Muscle layer of duodenum (tissue), 2 donors: Measurements from ENCODE around the gene CCDC18.
"Not testable (repeated sequence)": the region's sequence is repeated elsewhere in the genome, so short reads cannot be mapped to it uniquely, and the experiment has no call there.

Source experiments
- H3K27ac ChIP-seq: one replicate; pipeline ENCODE4 v1.7.0; 2013; ENCODE audit warnings: mild to moderate bottlenecking, low read length
- H3K27me3 ChIP-seq: one replicate; pipeline ENCODE4 v1.7.0; 2013; ENCODE audit warnings: low read depth, mild to moderate bottlenecking, control low read depth, low read length
- H3K36me3 ChIP-seq, 2 donors: one replicate each; pipeline ENCODE4 v1.7.0; 2013; ENCODE audit warnings: low read length in 2 of 2, control low read depth in 1 of 2, mild to moderate bottlenecking in 1 of 2; ENCODE audit not compliant: insufficient read depth in 2 of 2, control insufficient read depth in 1 of 2
- H3K4me1 ChIP-seq, 2 donors: one replicate each; pipeline ENCODE4 v1.7.0; 2013; ENCODE audit warnings: low read length in 2 of 2, mild to moderate bottlenecking in 2 of 2, control low read depth in 1 of 2, moderate library complexity in 1 of 2; ENCODE audit not compliant: insufficient read depth in 2 of 2, control insufficient read depth in 1 of 2
- H3K4me3 ChIP-seq, 2 donors: one replicate each; pipeline ENCODE4 v1.7.0; 2013; ENCODE audit warnings: low read length in 2 of 2, low read depth in 1 of 2, mild to moderate bottlenecking in 1 of 2
- H3K9me3 ChIP-seq, 2 donors: one replicate each; pipeline ENCODE4 v1.7.0; 2013; ENCODE audit warnings: low read length in 2 of 2, control low read depth in 1 of 2, mild to moderate bottlenecking in 1 of 2; ENCODE audit not compliant: control insufficient read depth in 1 of 2
- donor health status: healthy.

The CCDC18 gene

DNA sequence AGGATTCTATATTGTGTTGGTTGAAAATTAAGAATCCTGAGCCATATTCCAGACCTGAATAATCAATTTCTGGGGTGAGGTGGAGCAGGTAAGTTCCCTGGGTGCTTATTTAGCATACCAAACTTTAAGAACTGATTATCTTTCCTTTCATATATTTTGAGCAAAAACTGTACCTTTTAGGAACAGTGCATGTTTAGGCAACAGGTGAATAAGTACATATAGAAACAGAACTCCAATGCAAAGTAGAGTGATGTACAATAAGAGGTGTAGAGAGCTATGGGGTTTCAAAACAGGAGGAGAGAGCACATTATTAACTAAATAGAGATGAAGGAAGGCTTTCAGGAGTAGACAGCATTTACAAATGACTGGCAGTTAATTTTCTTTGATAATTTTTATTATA is 29.1 kb upstream of the CCDC18 start:
- Histone ChIP-seq H3K4me1 (peaks cover 0 to 5% of the 10 kb centered on the region in 2 donors), H3K9me3 (no peaks in the 10 kb centered on the region)

DNA sequence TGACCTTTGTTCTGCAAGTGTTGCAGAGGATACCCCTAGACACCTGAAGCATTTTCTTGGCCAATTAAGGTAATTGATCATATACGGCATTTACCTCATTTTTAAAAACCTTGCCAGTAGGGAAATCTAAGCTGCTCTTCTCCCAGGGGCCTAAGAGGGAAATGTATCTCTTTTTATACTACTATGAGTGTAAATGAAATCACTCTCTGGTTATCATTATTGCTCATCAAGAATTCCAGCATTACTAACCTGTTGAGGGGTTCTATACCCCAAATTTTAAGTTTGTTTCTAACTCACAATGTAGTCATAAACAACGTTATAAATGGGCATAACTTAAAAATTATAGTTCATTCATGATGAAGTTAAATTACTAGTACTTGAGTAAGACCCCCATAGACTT is 27.7 kb upstream of the CCDC18 start:
- Histone ChIP-seq H3K27ac (no peak overlapping the region), H3K4me1 (peaks cover 0 to 5% of the 10 kb centered on the region in 2 donors), H3K9me3 (no peaks in the 10 kb centered on the region), H3K36me3 (peaks cover 12 to 42% of the 10 kb centered on the region in 2 donors), H3K27me3 (no peaks in the 10 kb centered on the region), H3K4me3 (no peak overlapping the region)

More for the DNA sequence above, 29.1 kb upstream of the CCDC18 start:
- Histone ChIP-seq H3K27me3 (no peaks in the 10 kb centered on the region), H3K4me3 (no peak overlapping the region), H3K36me3 (peaks cover 13 to 36% of the 10 kb centered on the region in 2 donors), H3K27ac (no peak overlapping the region)

DNA sequence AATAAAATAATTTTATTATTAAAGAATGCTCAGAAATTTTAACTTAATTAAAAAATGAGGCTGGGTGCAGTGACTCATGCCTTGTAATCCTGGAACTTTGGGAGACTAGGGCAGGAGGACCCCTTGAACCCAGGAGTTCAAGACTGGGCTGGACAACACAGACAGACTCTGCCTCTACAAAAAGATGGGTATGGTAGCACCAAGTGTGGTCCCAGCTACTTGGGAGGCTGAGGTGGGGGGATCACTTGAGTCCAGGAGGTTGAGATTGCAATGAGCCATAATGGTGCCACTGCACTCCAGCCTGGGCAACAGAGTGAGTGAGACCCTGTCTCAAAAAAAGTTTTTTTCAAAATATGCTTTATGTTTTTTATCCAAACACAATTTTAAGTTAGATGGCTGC is 25.6 kb upstream of the CCDC18 start:
- Histone ChIP-seq H3K9me3 (no peaks in the 10 kb centered on the region), H3K4me1 (no peaks in the 10 kb centered on the region), H3K36me3 (peaks cover 17 to 39% of the 10 kb centered on the region in 2 donors), H3K4me3 (no peak overlapping the region), H3K27me3 (no peaks in the 10 kb centered on the region), H3K27ac (no peak overlapping the region)

DNA sequence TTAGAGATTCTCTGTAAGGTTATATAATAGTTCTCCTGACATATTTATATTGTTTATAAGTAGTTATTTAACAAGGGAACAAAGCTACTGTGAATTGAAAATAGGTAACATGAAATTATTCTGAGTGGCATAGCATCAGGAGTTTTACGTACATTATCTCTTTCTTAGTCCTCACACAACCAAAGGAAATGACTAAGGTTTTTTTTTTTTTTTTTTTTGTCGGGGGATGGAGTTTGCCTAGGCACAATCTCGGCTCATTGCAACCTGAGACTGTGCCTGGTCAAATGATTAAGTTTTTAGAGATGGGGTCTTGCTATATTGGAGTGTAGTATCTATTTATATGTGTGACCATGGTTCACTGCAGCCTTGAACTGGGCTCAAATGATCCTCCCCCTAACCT is 25.2 kb upstream of the CCDC18 start:
- Histone ChIP-seq H3K4me1 (no peaks in the 10 kb centered on the region), H3K36me3 (peaks cover 17 to 41% of the 10 kb centered on the region in 2 donors), H3K27me3 (no peaks in the 10 kb centered on the region), H3K4me3 (no peak overlapping the region), H3K9me3 (no peaks in the 10 kb centered on the region), H3K27ac (no peak overlapping the region)

DNA sequence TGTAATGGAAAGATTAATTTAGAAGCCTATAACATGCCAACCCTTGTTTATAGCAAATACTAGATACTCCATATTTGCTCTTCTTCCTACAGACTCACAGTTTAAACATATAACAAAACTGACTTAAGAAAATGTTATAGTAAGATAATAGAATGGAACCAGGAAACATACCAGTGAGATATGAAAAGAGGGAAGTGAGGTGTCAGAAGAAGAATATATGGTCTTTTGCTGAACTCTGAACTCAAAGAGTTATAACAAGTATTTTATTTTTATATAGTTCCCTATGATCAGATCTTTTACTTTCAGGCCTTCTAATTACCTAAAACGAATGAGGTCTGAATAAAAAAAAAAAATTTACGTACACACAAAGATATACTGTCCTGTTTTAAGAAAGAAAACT is 21.2 kb upstream of the CCDC18 start:
- Histone ChIP-seq H3K4me1 (peaks cover 0 to 4% of the 10 kb centered on the region in 2 donors), H3K4me3 (no peak overlapping the region), H3K36me3 (peaks cover 17 to 29% of the 10 kb centered on the region in 2 donors), H3K27me3 (no peaks in the 10 kb centered on the region), H3K9me3 (no peaks in the 10 kb centered on the region), H3K27ac (no peak overlapping the region)

DNA sequence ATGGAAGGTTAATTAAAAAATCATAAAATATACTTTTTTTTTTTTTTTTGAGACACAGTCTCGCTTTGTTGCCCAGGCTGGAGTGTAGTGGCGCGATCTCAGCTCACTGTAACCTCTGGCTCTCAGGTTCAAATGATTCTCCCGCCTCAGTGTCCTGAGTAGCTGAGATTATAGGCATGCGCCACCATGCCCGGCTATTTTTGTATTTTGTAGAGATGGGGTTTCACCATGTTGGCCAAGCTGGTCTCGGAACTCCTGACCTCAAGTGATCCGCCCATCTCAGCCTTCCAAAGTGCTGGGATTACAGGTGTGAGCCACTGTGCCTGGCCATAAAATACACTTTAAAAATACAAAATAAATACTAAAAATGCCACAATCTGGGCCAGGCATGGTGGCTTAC is 17.2 kb upstream of the CCDC18 start:
- H3K9me3 ChIP-seq, H3K27me3 ChIP-seq, H3K4me1 ChIP-seq, H3K4me3 ChIP-seq, H3K27ac ChIP-seq: not testable (repeated sequence)
- H3K36me3 ChIP-seq = peaks cover 7 to 12% of the 10 kb centered on the region in 2 donors

DNA sequence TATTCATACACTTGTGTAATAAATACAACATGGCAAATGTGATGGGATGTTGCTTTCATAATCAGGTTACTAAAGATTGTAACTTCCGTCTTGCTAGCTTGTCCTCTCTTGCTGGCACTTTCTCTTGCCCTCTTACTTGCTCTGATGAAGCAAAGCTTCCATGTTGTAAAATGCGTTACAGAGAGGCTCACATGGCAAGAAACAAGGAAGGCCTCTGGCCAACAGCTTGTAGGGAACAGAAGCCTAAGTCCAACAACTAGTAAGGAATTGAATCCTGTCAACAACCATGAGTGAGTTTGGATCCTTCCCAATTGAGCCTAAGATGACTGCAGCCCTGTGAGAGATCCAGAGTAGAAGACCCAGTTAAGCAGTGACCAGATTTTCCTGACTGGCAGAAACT is 15.7 kb upstream of the CCDC18 start:
- H3K9me3 ChIP-seq = no peaks in the 10 kb centered on the region
- no peaks in the 10 kb centered on the region for H3K27me3 ChIP-seq
- no peak overlapping the region for H3K27ac ChIP-seq
- peaks cover 0 to 2% of the 10 kb centered on the region in 2 donors for H3K36me3 ChIP-seq
- H3K4me3 ChIP-seq = no peak overlapping the region
- peaks cover 0 to 4% of the 10 kb centered on the region in 2 donors for H3K4me1 ChIP-seq

DNA sequence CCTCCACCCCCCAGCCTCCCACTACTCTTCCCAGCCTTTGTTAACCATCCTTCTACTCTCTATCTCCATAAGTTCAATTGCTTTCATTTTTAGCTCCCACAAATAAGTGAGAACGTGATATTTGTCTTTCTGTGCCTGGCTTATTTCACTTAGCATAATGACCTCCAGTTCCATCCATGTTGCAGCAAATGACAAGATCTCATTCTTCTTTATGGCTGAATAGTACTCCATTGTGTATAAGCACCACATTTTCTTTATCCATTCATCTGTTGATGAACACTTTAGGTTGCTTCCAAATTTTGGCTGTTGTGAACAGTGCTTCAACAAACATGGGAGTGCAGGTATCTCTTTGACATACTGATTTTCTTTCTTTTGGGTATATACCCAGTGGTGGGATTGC is 14.6 kb upstream of the CCDC18 start:
- H3K4me1 ChIP-seq, H3K27me3 ChIP-seq, H3K9me3 ChIP-seq, H3K27ac ChIP-seq, H3K36me3 ChIP-seq, H3K4me3 ChIP-seq: not testable (repeated sequence)

DNA sequence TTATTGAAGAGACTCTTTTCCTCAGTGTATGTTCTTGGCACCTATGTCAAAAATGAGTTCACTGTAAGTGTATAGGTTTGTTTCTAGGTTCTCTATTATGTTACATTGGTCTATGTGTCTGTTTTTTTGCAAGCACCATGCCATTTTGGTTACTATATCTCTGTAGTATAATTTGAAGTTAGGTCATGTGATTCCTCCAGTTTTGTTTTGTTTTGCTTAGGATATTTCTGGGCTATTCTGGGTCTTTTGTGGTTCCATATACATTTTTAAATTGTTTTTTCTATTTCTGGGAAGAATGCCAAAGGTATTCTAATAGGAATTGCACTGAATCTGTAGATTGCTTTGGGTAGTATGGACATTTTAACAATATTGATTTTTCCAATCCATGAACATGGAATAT is 13.5 kb upstream of the CCDC18 start:
- Histone ChIP-seq H3K27ac (no peak overlapping the region), H3K36me3 (no peaks in the 10 kb centered on the region), H3K4me1 (peaks cover 0 to 2% of the 10 kb centered on the region in 2 donors)

DNA sequence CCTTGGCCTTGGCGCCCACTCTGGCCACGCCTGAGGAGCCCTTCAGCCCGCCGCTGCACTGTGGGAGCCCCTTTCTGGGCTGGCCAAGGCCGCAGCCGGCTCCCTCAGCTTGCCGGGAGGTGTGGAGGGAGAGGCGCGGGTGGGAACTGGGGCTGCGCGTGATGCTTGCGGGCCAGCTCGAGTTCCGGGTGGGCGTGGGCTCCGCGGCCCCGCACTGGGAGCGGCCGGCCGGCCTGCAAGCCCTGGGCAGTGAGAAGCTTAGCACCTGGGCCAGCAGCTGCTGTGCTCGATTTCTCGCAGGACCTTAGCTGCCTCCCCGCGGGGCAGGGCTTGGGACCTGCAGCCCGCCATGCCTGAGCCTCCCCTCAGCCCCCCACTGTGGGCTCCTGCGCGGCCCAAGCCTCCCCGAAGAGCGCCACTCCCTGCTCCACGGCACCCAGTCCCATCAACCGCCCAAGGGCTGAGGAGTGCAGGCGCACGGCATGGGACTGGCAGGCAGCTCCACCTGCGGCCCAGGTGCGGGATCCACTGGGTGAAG is 10.3 kb upstream of the CCDC18 start:
- H3K27ac ChIP-seq, H3K4me3 ChIP-seq, H3K9me3 ChIP-seq, H3K27me3 ChIP-seq, H3K36me3 ChIP-seq, H3K4me1 ChIP-seq: not testable (repeated sequence)

More for the DNA sequence above, 13.5 kb upstream of the CCDC18 start:
- Histone ChIP-seq H3K9me3 (no peaks in the 10 kb centered on the region), H3K4me3 (no peak overlapping the region), H3K27me3 (no peaks in the 10 kb centered on the region)

DNA sequence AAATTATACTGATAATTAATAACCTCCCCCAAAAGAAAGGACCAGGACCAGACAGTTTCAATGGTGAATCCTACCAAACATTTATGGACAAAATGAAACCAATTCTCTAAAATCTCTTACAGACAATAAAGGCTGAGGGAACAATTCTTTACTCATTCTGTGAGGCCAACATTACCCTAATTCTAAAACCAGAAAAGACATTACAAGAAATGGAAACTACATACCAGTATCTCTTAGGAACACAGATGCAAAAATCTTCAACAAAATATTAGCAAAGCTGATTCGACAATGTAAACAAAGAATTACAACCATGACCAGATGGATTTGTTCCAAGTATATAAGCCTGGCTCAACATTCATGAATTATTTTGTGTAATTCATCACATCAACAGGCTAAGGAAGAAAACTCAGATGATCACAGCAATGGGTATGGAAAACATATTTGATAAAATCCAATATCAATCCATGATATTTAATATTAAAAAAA is 8.9 kb upstream of the CCDC18 start:
- Histone ChIP-seq H3K36me3 (peaks cover 0 to 5% of the 10 kb centered on the region in 2 donors), H3K27ac (no peak overlapping the region), H3K9me3 (no peaks in the 10 kb centered on the region), H3K4me1 (peaks cover 0 to 11% of the 10 kb centered on the region in 2 donors), H3K27me3 (no peaks in the 10 kb centered on the region), H3K4me3 (no peak overlapping the region)

DNA sequence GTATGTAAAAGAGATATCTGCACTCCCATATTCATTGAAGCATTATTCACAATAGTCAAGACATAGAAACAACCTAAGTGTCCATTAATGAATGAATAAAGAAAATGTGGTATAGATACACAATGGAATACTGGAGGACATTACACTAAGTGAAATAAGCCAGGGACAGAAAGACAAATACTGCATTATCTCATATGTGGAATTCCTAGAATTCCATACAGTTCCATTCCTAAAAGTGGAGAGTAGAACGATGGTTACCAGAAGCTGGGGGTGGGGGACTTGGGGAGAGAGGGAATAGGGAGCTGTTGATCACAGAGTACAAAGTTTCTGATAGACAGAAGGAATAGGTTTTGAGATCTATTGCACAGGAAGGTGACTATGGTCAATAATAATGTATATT is 7.7 kb upstream of the CCDC18 start:
- H3K4me3 ChIP-seq = no peak overlapping the region
- H3K36me3 ChIP-seq = peaks cover 0 to 5% of the 10 kb centered on the region in 2 donors
- H3K9me3 ChIP-seq = no peaks in the 10 kb centered on the region
- peaks cover 4 to 18% of the 10 kb centered on the region in 2 donors for H3K4me1 ChIP-seq
- H3K27ac ChIP-seq = no peak overlapping the region
- no peaks in the 10 kb centered on the region for H3K27me3 ChIP-seq
